Measurements from ENCODE around the gene EDEM1. TPM values are rescaled to one million over a fixed set of nuclear protein-coding genes. Genes with fewer than 3 reads are reported as not detected.
A peak's percentile ranks its signal among the peaks of the same experiment; 100 is the strongest.
"Not testable (repeated sequence)": the region's sequence is repeated elsewhere in the genome, so short reads cannot be mapped to it uniquely, and the experiment has no call there.

Gene EDEM1
- total RNA-seq, 1 donor from 2014 or later, result 20.3 TPM

DNA sequence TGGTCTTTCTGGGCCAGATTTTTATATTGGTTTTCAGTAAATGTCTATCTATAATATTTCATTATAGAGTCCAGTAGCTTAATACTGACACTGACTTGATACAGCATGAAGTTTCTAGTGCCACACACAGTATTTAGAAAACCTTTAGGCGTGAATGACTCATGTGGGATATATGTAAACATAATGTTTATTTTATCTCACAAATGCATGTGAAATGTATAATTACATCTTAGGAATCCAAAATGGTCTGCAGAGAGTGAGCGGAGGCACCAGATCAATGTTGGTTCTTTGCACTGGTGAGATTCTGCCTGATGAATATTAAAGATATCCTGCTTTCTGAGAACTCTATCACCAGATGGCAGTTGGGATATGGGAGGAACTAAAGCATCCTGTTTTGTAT, 8.5 kb upstream of the EDEM1 start:
- not testable (repeated sequence) for DNase-seq

DNA sequence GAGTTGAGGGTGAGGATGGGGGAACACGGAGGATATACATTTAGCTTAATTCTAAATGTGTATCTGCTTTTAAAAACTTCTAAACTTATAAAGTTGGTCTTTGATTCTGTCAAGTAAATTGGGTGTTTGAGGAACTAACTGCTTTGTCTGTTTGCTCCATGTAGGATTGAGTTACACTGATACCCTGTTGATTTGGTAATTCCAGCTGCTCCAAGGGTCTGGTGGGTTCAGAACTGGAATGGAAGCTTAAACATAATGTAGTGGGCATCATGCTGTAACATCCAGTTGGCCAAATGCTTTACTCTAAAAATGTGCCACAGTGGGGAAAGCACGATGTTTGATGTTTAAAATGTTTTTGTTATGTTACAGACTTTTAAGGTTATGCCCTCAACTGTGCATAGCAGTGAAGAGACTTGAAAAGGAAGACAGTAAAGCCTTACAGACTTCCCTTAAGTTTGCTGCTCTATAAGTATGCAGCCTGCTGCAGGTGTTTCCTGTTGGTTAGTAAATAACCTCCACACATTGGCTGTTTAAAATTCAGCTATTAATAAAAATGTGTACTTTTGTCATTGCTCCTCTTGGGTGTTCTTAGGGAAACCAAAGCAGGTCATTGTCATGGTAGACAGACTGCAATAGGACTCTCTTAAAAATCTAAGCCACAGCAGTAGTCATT, 5.9 kb upstream of the EDEM1 start:
- DNase-seq, result no peak

DNA sequence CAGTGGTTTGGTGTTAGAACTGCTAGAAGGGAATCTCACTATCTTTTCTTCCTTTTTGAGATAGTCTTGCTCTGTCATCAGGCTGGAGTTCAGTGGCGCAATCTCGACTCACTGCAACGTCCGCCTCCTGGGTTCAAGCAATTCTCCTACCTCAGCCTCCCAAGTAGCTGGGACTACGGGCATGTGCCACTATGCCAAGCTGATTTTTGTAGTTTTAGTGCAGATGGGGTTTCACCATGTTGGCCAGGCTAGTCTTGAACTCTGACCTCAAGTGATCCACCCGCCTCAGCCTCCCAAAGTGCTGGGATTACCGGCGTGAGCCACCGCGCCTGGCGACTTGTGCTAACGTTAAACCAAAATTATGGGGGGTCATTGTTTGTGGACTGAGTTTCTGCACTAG, 3.8 kb upstream of the EDEM1 start:
- DNase-seq, result not testable (repeated sequence)

DNA sequence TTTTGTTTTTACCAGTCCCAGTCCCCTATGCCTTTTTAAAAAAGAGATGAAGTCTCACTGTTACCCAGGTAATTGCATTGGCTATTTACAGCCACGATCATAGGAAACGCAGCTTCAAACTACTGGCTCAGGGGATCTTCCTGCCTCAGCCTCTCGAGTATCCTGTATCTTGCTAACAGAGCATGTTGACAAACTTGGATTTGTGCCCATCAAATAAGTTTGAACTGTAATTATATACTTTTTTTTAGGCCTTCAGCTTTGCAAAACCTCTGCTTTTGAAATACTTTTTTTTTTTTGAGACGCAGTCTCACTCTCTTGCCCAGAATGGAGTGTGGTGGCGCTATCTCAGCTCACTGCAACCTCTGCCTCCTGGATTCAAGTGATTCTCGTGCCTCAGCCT, 3.0 kb upstream of the EDEM1 start:
- DNase-seq, result no peak

DNA sequence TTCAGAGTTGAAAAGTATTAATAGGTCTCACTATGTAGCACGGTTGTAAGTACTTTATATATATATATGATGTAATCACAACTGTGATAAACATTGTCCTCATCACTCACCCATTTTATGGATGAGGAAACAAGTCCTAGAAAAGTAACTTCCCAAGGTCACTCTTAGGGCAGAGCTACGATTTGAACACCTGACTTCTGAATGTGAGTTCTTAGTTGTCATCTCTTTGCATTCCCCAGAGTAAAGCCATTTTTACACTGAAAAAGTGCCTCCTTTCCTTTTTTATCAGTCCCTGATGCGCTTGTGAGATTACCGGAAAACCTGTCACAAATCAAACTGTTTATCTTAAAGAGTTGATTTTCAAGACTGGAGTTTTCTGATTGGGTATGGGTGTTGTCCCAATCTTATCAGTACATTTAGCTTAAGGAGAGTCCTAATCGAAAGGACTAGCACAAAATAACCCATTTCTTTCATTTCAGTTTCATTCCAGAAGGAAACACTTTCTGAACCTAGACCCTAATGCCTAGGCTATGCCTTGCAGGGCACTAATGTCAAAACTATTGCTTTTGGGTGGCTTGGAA, 2.3 kb upstream of the EDEM1 start:
- no peak for DNase-seq

DNA sequence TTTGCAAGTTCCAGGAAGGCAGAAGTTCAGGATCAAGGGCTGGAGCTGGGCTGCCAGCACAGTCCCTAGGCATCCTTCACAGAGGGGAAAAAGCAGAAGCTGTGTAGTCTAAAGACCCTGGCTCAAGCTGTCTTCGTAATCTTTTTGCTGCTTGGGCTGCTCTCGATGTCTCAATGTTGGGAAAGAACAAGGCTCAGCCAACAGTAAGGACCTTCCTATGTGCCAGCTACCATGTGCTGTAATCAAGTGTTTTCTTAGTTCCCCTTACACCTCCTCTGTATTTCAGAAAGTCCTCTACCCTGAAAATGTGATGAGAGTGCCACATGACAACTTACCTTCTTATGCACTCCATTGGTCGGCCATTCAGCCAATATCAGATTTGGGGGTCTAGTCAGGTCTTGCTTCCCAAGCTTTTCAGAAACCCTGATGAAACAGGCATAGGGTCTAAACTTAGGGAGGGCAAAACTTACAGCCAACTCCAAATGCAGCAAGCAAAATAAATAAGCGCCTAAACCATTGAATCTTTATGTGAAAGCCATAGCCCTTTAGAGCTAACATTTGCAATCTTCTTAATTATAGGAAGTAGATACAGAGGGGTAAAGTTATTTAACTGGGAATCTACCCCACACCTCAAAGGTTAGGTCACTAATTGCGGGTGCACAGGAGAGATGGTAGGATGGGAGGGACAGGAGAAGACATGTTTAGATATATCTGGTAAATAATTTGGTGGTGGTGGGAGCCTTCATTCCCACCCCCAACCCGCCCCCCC, 1.2 kb upstream of the EDEM1 start:
- no peak for DNase-seq

DNA sequence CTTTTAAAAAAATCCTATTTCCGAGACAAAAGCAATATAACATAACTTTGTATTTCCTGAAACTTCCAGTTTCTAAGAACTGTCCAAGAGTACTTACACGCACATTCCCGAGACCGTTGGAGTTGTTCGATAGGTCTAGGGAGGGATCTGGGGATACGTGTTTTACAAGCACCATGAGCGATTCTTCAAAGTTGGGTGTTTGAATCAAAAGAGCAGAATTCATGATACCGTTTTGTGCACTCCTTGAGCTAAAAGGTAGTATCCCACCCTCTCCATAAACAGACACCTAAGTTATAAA, 700 bp upstream of the EDEM1 start:
- no peak for DNase-seq

DNA sequence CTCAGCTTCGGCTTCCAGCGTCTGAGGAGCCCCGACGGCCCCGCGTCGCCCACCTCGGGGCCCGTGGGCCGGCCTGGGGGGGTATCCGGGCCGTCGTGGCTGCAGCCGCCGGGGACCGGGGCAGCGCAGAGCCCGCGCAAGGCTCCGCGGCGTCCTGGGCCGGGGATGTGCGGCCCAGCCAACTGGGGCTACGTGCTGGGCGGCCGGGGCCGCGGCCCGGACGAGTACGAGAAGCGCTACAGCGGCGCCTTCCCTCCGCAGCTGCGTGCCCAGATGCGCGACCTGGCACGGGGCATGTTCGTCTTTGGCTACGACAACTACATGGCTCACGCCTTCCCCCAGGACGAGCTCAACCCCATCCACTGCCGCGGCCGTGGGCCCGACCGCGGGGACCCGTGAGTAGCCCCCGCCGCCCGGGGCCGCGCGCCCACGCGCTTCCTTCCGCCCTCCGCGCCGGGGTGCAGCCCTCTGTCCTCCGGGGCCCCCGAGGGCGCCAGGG, 462 bp downstream of the EDEM1 start:
- DNase-seq, result no peak

DNA sequence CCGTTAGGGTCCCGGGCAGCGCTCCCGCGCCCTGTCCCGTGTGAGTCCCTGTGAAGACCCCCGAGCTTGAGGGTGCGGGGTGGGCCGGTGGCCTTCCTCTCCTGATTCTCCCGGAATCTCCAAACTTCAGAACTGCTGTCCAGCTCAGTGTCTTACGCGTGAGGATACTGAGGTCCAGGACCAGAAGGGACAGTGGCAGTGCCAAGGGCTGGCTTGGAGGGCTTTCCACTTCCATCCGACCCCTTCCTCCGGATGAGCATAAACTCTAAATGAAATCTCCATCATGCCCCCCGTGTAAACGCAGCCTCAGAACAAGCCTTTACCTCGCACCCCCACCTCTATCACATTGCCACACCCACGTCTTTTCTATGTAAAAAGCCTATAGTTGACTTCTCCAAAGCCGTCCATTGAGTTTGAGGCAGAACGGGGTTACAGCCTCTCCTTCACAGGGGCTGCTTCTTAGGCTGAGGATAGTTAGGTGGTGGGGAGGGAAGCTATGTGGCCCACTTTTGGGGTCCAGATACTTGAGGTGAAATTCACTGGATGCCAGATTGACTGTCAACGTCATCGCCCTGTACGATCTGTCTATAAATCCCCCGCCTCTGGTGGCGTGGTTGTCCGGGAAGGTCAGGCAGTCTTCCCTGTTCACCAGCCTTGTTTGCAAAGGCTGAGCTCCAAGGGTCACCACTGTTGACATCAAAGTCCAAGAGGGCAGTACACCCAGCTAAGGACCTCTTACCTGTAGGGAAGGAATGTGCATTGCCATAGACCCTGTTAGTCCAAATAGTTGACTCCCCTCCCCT, 1.1 kb downstream of the EDEM1 start:
- DNase-seq, result peak; percentile 23

DNA sequence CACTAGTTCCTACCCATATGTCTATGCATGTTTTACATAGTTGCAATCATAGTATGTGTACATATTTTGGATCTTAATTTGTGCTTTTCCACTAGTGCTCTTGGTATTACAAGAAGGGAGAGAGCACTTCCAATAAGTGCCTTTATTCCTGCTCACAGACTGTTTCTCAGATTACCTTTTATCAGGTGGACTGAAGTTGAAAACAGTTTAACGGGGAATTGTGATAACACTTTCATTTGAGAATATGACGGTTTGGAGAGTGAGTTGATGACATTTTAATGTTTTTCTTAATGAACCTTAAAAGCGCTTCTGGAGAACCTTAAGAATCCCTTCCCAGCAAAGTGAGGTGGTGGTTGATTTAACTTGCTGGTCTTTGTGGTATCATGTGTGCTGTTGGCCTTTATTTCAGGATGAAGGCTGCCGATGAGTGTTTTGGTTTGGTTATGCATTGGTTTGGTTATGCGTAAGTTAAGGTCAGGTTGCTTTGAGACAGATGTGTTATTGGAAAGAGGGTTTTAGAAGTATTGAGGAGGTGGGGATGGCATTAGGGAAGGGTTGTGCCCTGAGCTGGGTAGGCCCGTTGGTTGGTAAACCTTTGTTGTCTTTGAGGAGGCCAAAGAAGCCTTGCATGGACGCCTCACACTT, 2.8 kb downstream of the EDEM1 start:
- no peak for DNase-seq

DNA sequence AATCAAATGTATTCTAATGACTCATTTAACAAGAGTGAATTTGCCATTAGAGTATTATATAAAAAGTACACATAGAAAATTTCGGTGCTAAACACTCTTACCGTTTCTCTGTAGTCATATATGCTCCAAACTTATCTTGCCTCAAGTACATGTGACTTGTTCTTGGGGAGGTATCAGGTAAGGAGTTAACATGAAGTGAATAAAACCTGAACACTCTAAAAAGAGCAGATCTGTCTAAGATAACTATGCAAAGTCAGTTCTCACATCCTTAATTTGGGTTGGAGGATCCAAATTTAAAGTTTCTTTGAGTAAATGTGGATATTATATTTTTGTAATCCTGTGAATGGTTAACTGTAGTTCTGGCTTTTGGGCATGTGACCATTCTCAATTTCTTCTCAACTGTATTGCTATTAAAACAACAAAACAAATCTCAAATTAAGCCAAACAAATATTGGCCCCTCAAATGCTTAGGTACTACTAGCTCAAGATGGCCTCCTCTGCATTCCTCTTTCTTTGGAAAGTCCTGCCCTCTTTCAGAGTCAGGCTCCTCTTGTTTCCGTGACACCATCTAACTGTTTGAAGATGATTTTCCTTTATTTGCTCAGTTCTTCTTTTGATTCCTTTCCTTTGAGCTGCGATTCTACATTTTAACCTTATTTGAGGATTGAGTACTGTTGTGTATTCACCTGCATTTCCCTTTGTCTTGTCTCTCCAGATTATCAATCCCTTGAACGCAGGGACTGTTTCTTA, 4.2 kb downstream of the EDEM1 start:
- DNase-seq, result no peak

DNA sequence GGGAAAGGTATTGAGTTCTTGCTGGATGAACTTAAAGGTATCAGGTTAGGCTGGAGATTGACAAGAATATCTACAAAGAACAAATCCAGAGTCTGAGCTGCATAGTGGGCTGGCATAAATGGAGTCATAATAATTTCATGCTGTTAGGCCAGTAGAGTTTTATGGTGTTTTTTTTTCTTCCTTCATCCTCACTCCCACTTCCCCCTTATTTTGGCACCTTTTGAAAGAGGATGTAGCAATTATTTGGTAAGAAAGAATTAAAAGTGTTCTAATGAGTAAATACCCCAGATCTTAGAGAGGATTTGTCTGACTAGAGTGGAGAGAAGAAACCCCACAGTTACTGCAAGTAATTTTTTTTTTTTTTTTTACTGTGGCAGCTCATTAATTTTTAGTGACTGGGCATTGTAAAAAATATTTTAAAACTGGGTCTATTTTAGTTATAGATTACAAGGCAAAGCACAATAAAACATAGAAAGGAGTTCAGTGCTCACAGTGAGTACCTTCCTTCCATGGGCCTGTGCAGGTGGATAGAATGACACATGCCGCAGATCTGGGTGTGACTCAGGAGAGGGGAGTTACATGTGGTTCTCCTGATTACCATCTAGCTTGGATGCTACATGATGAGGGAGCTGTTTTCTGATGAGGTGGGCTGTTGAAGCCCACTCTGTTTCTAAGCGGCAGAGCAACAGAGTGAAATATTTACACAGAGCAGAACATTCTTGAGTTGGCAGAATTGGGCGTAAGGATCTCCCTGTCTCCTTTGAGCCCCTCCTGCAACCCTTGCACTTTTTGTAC, 5.3 kb downstream of the EDEM1 start:
- DNase-seq, result no peak

DNA sequence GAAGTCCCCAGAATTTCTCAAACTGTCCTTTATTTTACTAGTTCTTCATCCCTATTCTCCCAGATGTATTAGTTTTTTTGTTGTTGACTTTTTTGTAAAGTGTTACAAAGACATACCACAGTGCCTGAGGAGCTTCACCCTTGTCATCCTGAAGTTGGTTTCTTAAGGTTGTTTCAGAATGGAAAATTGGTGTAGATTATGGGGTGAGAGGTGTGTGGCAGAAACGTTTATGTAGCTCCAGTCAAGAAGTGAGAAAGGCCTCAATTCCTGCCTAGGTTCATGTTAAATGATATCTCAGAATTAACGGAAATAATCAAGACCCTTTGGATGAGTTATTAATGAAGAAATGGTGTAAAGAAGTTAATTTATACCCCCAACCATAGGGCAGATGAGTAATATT, 6.8 kb downstream of the EDEM1 start:
- DNase-seq, result no peak

DNA sequence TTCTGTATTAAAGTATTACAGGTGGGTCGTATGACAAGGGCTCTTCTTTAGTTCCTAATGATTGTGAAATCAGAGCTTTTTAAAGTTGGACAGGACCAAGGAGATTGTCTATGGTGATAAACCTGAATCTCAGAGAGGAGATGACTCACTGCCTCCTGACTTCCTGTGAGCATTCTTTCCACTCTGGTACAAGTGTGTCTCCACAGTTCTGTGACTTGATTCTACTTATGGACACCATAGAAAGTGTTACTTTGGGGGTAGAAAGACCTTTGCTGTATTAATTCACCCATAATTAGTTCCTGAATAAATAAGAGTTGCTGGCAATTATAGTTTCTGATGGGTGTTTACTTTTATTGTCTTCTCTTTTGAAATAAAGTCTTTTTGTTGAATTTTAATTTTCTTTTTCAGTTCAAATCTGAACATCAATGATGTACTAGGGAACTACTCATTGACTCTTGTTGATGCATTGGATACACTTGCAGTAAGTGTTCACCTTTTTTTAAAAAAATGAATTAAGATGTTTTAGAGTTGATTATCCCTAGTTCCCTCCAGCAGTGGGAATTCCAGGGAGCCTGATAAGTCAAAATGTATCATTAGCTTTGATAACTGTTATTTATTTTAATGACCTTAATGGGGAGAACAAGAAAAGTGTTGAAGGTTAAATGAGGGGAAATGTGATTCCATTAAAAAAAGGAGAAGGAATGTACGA, 7.4 kb downstream of the EDEM1 start:
- no peak for DNase-seq

DNA sequence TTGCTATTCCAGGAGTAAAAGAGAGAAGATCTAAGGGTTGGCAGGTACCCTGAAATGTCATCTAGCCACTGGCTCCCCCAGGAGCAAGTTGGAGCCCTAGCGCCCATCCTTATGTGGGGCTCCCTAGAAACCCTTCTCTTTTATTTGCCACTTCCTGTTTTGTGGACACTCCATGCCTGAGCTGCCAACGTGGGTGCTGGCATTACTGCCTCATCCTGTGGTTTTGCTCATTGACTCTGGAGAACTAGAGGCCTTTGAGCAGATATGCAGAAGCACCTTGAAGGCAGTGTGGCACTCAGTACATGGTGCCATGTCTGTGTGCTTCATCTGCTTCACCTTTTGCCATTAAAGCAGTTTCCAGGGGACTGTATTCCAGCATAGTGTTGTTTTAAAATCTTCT, 8.1 kb downstream of the EDEM1 start:
- DNase-seq, result no peak

DNA sequence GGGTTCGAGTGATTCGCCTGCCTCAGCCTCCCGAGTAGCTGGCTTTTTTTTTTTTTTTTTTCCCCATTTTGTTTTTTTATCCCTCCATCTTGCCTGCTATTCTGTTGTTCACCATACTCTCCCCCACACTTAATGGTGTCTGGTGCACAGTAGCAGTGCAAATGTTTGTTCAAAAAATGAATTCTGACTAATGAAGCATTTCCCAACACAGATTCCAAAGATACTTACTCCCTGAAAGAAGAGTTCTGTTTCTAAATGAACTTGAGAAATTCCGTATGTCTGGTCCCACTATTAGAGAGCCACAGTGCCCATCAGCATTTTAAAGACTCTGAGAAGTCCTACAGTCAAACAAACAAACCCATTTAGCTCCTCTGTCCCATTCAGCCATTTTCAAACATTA, 9.5 kb downstream of the EDEM1 start:
- no peak for DNase-seq

DNA sequence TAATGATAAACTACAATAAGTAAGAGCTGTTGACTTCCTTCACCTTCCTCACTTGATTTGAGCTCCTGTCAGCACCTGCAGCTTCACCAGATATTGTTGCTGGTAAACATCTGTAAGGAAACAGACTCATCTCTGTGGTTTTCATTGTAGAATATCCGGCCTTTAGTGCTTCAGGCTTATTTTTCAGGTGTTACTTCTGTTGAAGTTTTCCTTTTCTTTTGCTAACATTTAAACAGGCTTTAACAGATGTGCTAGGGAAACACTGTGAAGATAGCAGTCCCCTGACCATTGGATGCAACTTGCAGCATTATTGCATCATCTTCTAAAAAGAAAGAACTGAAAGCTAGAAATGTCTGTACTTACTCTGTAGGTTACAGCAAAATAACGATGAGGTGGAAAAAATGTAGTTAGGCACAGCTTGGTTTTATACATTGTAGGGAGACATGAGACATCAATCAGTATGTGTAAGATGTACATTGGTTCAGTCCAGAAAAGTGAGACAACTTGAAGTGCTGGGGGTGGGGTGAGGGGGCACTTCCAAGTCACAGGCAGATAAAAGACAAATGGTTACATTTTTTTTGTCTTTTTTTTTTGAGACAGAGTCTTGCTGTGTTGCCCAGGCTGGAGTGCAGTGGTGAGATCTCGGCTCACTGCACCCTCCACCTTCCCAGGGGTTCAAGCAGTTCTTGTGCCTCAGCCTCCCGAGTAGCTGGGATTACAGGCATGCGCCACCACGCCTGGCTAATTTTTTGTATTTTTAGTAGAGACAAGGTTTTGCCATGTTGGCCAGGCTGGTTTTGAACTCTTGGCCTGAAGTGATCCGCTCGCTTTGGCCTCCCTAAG, 10.2 kb downstream of the EDEM1 start:
- no peak for DNase-seq

DNA sequence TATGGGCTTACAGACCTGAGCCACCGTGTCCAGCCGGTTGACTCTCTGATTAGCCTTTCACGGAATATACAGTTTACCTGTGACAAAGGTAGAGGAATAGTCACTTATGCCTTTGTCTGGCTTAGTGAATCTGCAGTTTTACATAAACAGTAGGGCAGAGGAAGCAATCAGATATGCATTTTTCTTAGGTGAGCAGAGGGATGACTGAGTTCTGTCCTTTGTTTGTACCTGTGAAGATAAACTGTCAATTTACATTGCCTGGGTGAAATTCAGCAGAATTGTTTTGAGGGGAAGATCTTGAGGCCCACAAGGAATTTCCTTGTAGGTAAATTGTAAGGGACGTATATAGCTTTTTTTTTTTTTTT, 10.8 kb downstream of the EDEM1 start:
- no peak for DNase-seq

Measured in skin of body (tissue), 2 donors.